Stimulated activated CD8-positive, alpha-beta memory T cell treated with anti-CD3 and anti-CD28 coated beads, Interleukin-7, amount 100 ng/mL, for 24 hours (primary cell): ENCODE results near the gene CDH22.
A peak's percentile ranks its signal among the peaks of the same experiment; 100 is the strongest.

ENCODE experiments used
- DNase-seq: peaks from one replicate; pipeline ENCODE4 v3.0.0-alpha.2; 2020; ENCODE audit warnings: low read depth

Gene CDH22

GRCh38 chr20:46192376-46192944 is 115.8 kb downstream of the CDH22 start:
- no peak for DNase-seq

GRCh38 chr20:46191611-46192010 is 116.7 kb downstream of the CDH22 start:
- no peak for DNase-seq

GRCh38 chr20:46191168-46191540 is 117.1 kb downstream of the CDH22 start:
- DNase-seq: no peak

GRCh38 chr20:46190478-46191167 is 117.7 kb downstream of the CDH22 start:
- DNase-seq: no peak

GRCh38 chr20:46188866-46189541 is 119.3 kb downstream of the CDH22 start:
- DNase-seq: no peak

- no peak for DNase-seq
Observed at GRCh38 chr20:46186210-46186609, 122.1 kb downstream of the CDH22 start.

GRCh38 chr20:46185353-46185752 is 122.9 kb downstream of the CDH22 start:
- no peak for DNase-seq

- DNase-seq: no peak
Observed at GRCh38 chr20:46183768-46184167, 124.5 kb downstream of the CDH22 start.

GRCh38 chr20:46182276-46183200 is 125.8 kb downstream of the CDH22 start:
- DNase-seq: no peak

GRCh38 chr20:46179862-46180261 is 128.4 kb downstream of the CDH22 start:
- DNase-seq: no peak

- DNase-seq: no peak
Observed at GRCh38 chr20:46178891-46179290, 129.4 kb downstream of the CDH22 start.

- DNase-seq: no peak
Observed at GRCh38 chr20:46177768-46178167, 130.5 kb downstream of the CDH22 start.

- DNase-seq: no peak
Observed at GRCh38 chr20:46176739-46177378, 131.4 kb downstream of the CDH22 start.

GRCh38 chr20:46175127-46175494 is 133.2 kb downstream of the CDH22 start:
- no peak for DNase-seq

- DNase-seq: peak; percentile 50
Observed at GRCh38 chr20:46174469-46175126, 133.7 kb downstream of the CDH22 start.

GRCh38 chr20:46173652-46174468 is 134.4 kb downstream of the CDH22 start:
- DNase-seq: no peak

GRCh38 chr20:46172961-46173536 is 135.2 kb downstream of the CDH22 start:
- no peak for DNase-seq

- DNase-seq: no peak
Observed at GRCh38 chr20:46172455-46172854, 135.8 kb downstream of the CDH22 start.

GRCh38 chr20:46171909-46172308 is 136.4 kb downstream of the CDH22 start:
- no peak for DNase-seq

- DNase-seq: no peak
Observed at GRCh38 chr20:46171476-46171875, 136.8 kb downstream of the CDH22 start.
